ENCODE measurements around the gene RTL9. TPM values are rescaled to one million over a fixed set of nuclear protein-coding genes. Genes with fewer than 3 reads are reported as not detected.

Gene RTL9
- total and polyA plus RNA-seq, 10 donors = not detected

DNA sequence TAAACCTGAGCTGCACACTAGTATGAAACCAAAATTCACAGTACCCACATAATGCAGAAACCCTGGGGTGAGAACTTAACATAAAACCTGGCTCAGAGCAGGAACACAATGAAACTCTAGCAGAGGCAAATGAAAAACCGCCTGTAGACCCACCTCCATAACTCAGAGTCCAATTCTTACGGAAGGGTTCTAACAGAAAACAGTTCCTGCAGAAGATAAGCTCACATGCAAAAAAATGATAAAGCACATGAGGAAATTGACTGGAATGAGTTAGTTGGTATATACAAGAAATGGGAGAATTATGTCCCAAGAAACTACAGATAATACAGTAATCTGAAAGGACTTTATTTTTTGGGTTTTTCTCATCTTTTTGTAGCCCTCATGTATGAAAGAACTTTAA, 14.7 kb downstream of the RTL9 start:
- H3K36me3 ChIP-seq = no peaks in the 10 kb centered on the region
- TF ChIP-seq POLR2A (IDR thresholded peaks at IDR 0.05) = no peak
- TF ChIP-seq POLR2AphosphoS5 (IDR thresholded peaks at IDR 0.05) = no peak
- no peak for TF ChIP-seq CTCF (IDR thresholded peaks at IDR 0.05 in 8 of 11, conservative IDR thresholded peaks at IDR 0.05 in 3 of 11)
- no peak for DNase-seq
- peaks cover 0 to 8% (median 0%) of the 10 kb centered on the region in 7 donors for H3K27me3 ChIP-seq (replicated peaks in 1 of 7)
- no peaks in the 10 kb centered on the region for H3K9me3 ChIP-seq
- WGBS, 5 donors = 46 to 83% (median 53%) methylated on average over 2 of the region's 2 CpGs
- intact Hi-C loops (cut with DNase I; ENCODE audit: low total_unique reads) = no loop called here
- H3K27ac ChIP-seq = no peak overlapping the region
- H3K4me3 ChIP-seq = no peak overlapping the region
- no peaks in the 10 kb centered on the region for H3K4me1 ChIP-seq

- no peaks in the 10 kb centered on the region for H3K9me3 ChIP-seq
- no peaks in the 10 kb centered on the region for H3K36me3 ChIP-seq
- H3K27me3 ChIP-seq (replicated peaks in 1 of 7) = peaks cover 0 to 8% (median 0%) of the 10 kb centered on the region in 7 donors
- TF ChIP-seq POLR2AphosphoS5 (IDR thresholded peaks at IDR 0.05) = no peak
- no peak for TF ChIP-seq CTCF (IDR thresholded peaks at IDR 0.05 in 8 of 11, conservative IDR thresholded peaks at IDR 0.05 in 3 of 11)
- TF ChIP-seq POLR2A (IDR thresholded peaks at IDR 0.05) = no peak
- H3K27ac ChIP-seq = no peak overlapping the region
- 37 to 70% (median 53%) methylated on average over 1 of the region's 1 CpG for WGBS, 5 donors
- H3K4me3 ChIP-seq = no peak overlapping the region
- DNase-seq = no peak
- intact Hi-C loops (cut with DNase I; ENCODE audit: low total_unique reads) = no loop called here
- H3K4me1 ChIP-seq = no peaks in the 10 kb centered on the region
These were observed 15.9 kb downstream of the RTL9 start for GRCh38 chrX:110374559-110374958.

- no peak overlapping the region for H3K4me3 ChIP-seq
- no peaks in the 10 kb centered on the region for H3K9me3 ChIP-seq
- 54 to 84% (median 71%) methylated on average over 2 of the region's 2 CpGs for WGBS, 5 donors
- peak overlapping the region in 1 of 8 donors; percentile 68 for H3K27ac ChIP-seq
- no peak for DNase-seq
- no peaks in the 10 kb centered on the region for H3K36me3 ChIP-seq
- TF ChIP-seq CTCF (IDR thresholded peaks at IDR 0.05 in 8 of 11, conservative IDR thresholded peaks at IDR 0.05 in 3 of 11) = no peak
- TF ChIP-seq POLR2AphosphoS5 (IDR thresholded peaks at IDR 0.05) = no peak
- no peaks in the 10 kb centered on the region for H3K27me3 ChIP-seq (replicated peaks in 1 of 7)
- no peaks in the 10 kb centered on the region for H3K4me1 ChIP-seq
- intact Hi-C loops (cut with DNase I; ENCODE audit: low total_unique reads) = no loop called here
These were observed 22.6 kb downstream of the RTL9 start for GRCh38 chrX:110381216-110381615.

DNA sequence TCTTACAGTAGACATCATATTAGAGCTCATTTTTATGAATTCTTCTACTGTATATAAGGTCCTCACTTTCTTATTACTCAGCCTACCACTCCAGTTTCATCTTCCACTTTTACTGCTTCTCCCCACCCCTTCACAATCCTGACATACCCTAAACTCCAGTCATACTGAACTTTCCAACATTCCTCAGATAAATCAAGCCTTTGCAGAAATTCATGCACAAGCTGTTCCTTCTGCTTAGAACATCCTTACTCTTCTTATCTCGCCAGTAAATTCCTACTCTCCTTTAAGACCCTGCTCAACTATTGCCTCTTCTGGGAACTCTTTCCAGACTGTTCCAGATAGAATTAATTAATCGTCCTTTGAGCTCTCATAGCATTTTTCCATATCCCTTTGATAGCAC, 24.8 kb downstream of the RTL9 start:
- Histone ChIP-seq H3K27me3 (replicated peaks in 1 of 7) (no peaks in the 10 kb centered on the region), H3K36me3 (no peaks in the 10 kb centered on the region), H3K4me1 (no peaks in the 10 kb centered on the region), H3K9me3 (no peaks in the 10 kb centered on the region), H3K4me3 (no peak overlapping the region), H3K27ac (peak overlapping the region in 6 of 8 donors; percentile 18 to 68 (median 66))
- WGBS, 5 donors = 54 to 86% (median 73%) methylated on average over 2 of the region's 2 CpGs
- TF ChIP-seq CTCF (IDR thresholded peaks at IDR 0.05 in 8 of 11, conservative IDR thresholded peaks at IDR 0.05 in 3 of 11) = no peak
- no peak for TF ChIP-seq POLR2AphosphoS5 (IDR thresholded peaks at IDR 0.05)
- no peak for TF ChIP-seq POLR2A (IDR thresholded peaks at IDR 0.05)
- no peak for DNase-seq
- intact Hi-C loops (cut with DNase I; ENCODE audit: low total_unique reads) = no loop called here

Data from spleen (tissue), 11 donors.